ENCODE measurements around the gene ZNF839.

GRCh38 chr14:102321456-102322422, 2.2 kb downstream of the ZNF839 start:
- TF ChIP-seq FOXM1 (IDR thresholded peaks at IDR 0.05; ENCODE audit: borderline replicate concordance) (no peak), FOXA1 (IDR thresholded peaks at IDR 0.05) (no peak), SP1 (IDR thresholded peaks at IDR 0.05) (no peak), TARDBP (IDR thresholded peaks at IDR 0.05) (no peak), BHLHE40 (IDR thresholded peaks at IDR 0.05; ENCODE audit: borderline replicate concordance) (no peak), ELF4 (IDR thresholded peaks at IDR 0.05) (no peak), ZNF384 (IDR thresholded peaks at IDR 0.05) (no peak), SUZ12 (IDR thresholded peaks at IDR 0.05) (no peak), LEF1 (IDR thresholded peaks at IDR 0.05; ENCODE audit: borderline replicate concordance) (no peak)

Data from HEK293T (cell line).